C4-2B (cell line): ENCODE data around the gene NT5C2.
"Not testable (repeated sequence)": the region's sequence is repeated elsewhere in the genome, so short reads cannot be mapped to it uniquely, and the experiment has no call there.

Source experiments
- H3K27ac ChIP-seq: fragments of 450-650 bp; 2 replicates; pipeline ENCODE4 v1.5.1; 2017
- CTCF ChIP-seq: fragments of 450-650 bp; conservative IDR thresholded peaks from 2 replicates; pipeline ENCODE4 v1.5.1; 2017; ENCODE audit warnings: mild to moderate bottlenecking
- ZFX ChIP-seq: fragments of 450-650 bp; IDR thresholded peaks from 2 replicates; pipeline ENCODE4 v1.6.1; 2017

NT5C2 gene

GRCh38 chr10:103166523-103166922 lies 26.5 kb downstream of the NT5C2 start:
- TF ChIP-seq ZFX (no peak), CTCF (no peak)

GRCh38 chr10:103163766-103164403 lies 29.2 kb downstream of the NT5C2 start:
- H3K27ac ChIP-seq: not testable (repeated sequence)

More at GRCh38 chr10:103166523-103166922, 26.5 kb downstream of the NT5C2 start:
- no peak overlapping the region for H3K27ac ChIP-seq

GRCh38 chr10:103157246-103157645 lies 35.8 kb downstream of the NT5C2 start:
- no peak overlapping the region for H3K27ac ChIP-seq
- TF ChIP-seq ZFX: no peak
- TF ChIP-seq CTCF: no peak

GRCh38 chr10:103155471-103156085 lies 37.5 kb downstream of the NT5C2 start:
- H3K27ac ChIP-seq: peak overlapping the region; percentile 89; the same call in 1 of the 2 replicates
- TF ChIP-seq ZFX (no peak), CTCF (no peak)

DNA sequence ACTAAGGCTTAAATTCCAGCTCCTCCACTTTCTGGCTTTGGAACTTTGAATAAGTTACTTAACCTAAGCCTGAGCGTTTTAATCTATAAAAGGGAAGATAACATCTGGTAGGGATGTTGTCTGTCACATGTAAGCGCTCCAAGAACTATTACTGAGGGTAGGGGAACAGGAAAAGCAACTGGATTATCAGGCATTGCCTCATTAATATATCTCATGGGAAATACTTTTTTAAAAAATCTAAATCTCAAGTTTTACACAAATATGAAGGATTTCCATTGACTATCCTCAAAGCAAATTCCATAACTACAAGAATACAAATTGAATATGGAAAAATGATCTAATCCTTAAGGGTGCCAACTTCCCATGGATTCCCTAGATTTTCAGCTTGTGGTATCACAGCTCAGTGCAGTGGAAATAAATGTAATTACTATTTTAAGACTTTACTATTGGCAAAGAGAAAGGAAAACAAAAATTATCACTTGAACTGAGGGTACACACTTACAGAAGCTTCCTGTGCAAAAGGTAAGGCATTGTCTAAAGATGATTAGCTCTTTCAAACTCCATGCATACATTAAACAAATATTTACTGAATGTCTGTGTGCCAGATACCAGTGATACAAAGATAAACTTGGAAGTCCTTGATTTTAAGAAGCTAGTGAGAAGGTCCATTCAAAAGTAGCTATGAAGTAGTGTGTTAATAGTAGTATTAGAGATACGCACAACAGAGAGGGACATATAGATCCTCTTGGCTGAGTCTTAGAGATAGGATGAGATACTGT lies 38.4 kb downstream of the NT5C2 start:
- no peak overlapping the region for H3K27ac ChIP-seq

GRCh38 chr10:103153302-103154197 lies 39.5 kb downstream of the NT5C2 start:
- peak overlapping the region; percentile 51; the same call in 1 of the 2 replicates for H3K27ac ChIP-seq
- no peak for TF ChIP-seq CTCF
- no peak for TF ChIP-seq ZFX

More for the DNA sequence above, 38.4 kb downstream of the NT5C2 start:
- TF ChIP-seq ZFX: no peak
- no peak for TF ChIP-seq CTCF

GRCh38 chr10:103149991-103150622 lies 43.0 kb downstream of the NT5C2 start:
- no peak for TF ChIP-seq ZFX
- H3K27ac ChIP-seq: no peak overlapping the region
